Measurements from ENCODE around the gene FXYD5.

FXYD5 gene

GRCh38 chr19:35217649-35217990 is 63.1 kb downstream of the FXYD5 start:
- DNase-seq: no peak

- DNase-seq: no peak
Measured at GRCh38 chr19:35219008-35219407, 64.5 kb downstream of the FXYD5 start.
